ENCODE results near the gene ABCA7. TPM values are rescaled to one million over a fixed set of nuclear protein-coding genes. Genes with fewer than 3 reads are reported as not detected.
A peak's percentile ranks its signal among the peaks of the same experiment; 100 is the strongest.

ABCA7 gene
- total and polyA plus RNA-seq, 2 of the 13 experiments (the other 11 are each of a cell fraction or from before 2014, with no cell fraction given): 4.4 to 32.4 TPM

GRCh38 chr19:1094978-1095701 lies 55.2 kb downstream of the ABCA7 start, which contains the start of gene POLR2E (continued):
- TF ChIP-seq SMARCE1 (IDR thresholded peaks at IDR 0.05; ENCODE audit: borderline replicate concordance) (no peak), NR1H2 (CRISPR knock-in tag; IDR thresholded peaks at IDR 0.05; ENCODE audit: borderline replicate concordance, low read depth) (no peak), TOE1 (CRISPR knock-in tag; IDR thresholded peaks at IDR 0.05) (no peak), ZNF7 (CRISPR knock-in tag; IDR thresholded peaks at IDR 0.05) (no peak), PRPF4 (IDR thresholded peaks at IDR 0.05; ENCODE audit: low read depth, low read length, poor library complexity, severe bottlenecking) (no peak), MTERF4 (CRISPR knock-in tag; IDR thresholded peaks at IDR 0.05) (no peak), ZKSCAN8 (CRISPR knock-in tag; IDR thresholded peaks at IDR 0.05; ENCODE audit: borderline replicate concordance) (no peak), TCF7 (IDR thresholded peaks at IDR 0.05; ENCODE audit: low read depth) (no peak), NKX3-1 (CRISPR knock-in tag; IDR thresholded peaks at IDR 0.05) (no peak), SMARCC2 (IDR thresholded peaks at IDR 0.05) (no peak), KLF16 (CRISPR knock-in tag; IDR thresholded peaks at IDR 0.05) (peak in 1 of 2 experiments; percentile 60; a peak in 1 of 4 replicates), ZBTB3 (CRISPR knock-in tag; IDR thresholded peaks at IDR 0.05; ENCODE audit: borderline replicate concordance, low read depth) (no peak), ZNF546 (CRISPR knock-in tag; conservative IDR thresholded peaks at IDR 0.05) (no peak), MAFK (conservative IDR thresholded peaks at IDR 0.05 in 1 of 2, IDR thresholded peaks at IDR 0.05 in 1 of 2; ENCODE audit: low read length in 2 of 2) (no peak), ZNF264 (CRISPR knock-in tag; IDR thresholded peaks at IDR 0.05) (no peak), MAX (IDR thresholded peaks at IDR 0.05) (no peak; the same call in 1 of the 2 replicates), ZNF205 (CRISPR knock-in tag; IDR thresholded peaks at IDR 0.05) (peak; percentile 92), ATF6 (CRISPR knock-in tag; conservative IDR thresholded peaks at IDR 0.05) (no peak), HMG20A (CRISPR knock-in tag; IDR thresholded peaks at IDR 0.05; ENCODE audit: borderline replicate concordance) (no peak), FLYWCH1 (CRISPR knock-in tag; IDR thresholded peaks at IDR 0.05) (no peak), NONO (IDR thresholded peaks at IDR 0.05) (no peak), NONO (CRISPR knock-in tag; conservative IDR thresholded peaks at IDR 0.05) (peak; percentile 77), RFXANK (CRISPR knock-in tag; IDR thresholded peaks at IDR 0.05) (no peak), IRF9 (CRISPR knock-in tag; IDR thresholded peaks at IDR 0.05; ENCODE audit: borderline replicate concordance) (no peak), ZNF891 (CRISPR knock-in tag; IDR thresholded peaks at IDR 0.05) (no peak), GPN1 (CRISPR knock-in tag; IDR thresholded peaks at IDR 0.05; ENCODE audit: borderline replicate concordance) (no peak), ZNF558 (CRISPR knock-in tag; IDR thresholded peaks at IDR 0.05; ENCODE audit: borderline replicate concordance) (no peak)

Data from HepG2 (cell line).